ENCODE data around the gene ECSCR.
A peak's percentile ranks its signal among the peaks of the same experiment; 100 is the strongest.
"Not testable (repeated sequence)": the region's sequence is repeated elsewhere in the genome, so short reads cannot be mapped to it uniquely, and the experiment has no call there.

ECSCR gene

DNA sequence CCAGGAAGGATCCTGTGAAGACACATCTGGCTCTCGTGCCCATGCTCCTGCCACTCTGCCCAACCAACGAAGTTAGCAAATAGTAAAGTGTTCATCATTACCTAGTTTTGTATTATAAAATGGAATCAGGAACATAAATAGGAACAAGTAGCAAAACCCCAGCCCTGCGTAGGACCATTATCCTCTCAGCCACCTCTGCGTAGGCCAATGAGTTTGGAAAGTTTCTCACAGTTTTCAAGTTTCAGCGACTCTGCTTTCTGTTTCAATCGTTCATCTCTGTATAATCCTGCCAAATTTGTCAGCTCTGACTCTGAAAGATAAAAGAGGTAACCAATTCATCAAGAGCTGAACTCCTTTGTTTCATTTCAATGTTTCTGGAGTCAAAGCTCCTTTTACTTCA is 48.6 kb downstream of the ECSCR start:
- no peak for DNase-seq (ENCODE audit: low read depth)

DNA sequence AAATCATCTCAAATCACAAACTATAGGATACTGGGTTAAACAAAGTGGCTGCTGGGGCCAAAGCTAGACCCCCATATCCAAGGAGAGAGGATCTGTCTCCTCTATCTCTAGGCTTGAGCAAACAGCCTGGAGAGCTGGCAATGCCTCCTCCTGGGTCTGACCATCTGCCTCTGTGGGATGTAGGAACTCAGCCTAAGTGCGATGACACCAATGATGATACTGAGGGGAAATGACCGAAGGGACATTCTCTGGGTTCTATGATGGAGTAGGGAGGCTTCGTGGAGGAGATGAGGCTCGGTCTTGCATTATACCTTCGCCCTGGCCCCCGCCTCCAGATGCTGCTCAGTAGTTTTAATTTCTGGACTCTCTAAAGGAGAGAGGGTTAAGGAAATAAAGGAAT is 49.4 kb downstream of the ECSCR start:
- DNase-seq (ENCODE audit: low read depth), result no peak

- DNase-seq (ENCODE audit: low read depth), result no peak
Measured at GRCh38 chr5:139410993-139411828, 51.3 kb downstream of the ECSCR start.

GRCh38 chr5:139410121-139410992 is 52.2 kb downstream of the ECSCR start:
- no peak for DNase-seq (ENCODE audit: low read depth)

- not testable (repeated sequence) for DNase-seq (ENCODE audit: low read depth)
Measured at GRCh38 chr5:139409116-139409515, 53.4 kb downstream of the ECSCR start.

- DNase-seq (ENCODE audit: low read depth), result no peak
Measured at GRCh38 chr5:139408191-139408590, 54.4 kb downstream of the ECSCR start.

- no peak for DNase-seq (ENCODE audit: low read depth)
Measured at GRCh38 chr5:139407517-139407916, 55.0 kb downstream of the ECSCR start.

- DNase-seq (ENCODE audit: low read depth), result no peak
Measured at GRCh38 chr5:139406963-139407362, 55.6 kb downstream of the ECSCR start.

DNA sequence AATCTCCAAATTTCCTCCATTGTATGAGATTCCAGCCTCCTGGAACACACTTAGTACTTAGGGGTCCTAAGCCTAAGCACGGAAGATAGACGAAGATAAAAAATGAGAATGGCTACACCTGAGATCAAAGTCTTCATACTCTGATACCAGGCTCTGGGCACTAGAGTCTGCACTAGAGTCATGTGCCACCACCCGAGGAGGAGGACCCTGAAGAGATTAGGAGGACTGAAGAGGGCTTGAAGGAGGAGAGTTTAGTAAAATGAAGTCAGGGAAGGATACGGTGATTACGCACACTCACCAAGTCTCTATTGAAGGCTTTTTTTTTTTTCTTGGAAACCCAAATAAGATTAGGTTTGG is 58.1 kb downstream of the ECSCR start:
- no peak for DNase-seq (ENCODE audit: low read depth)

GRCh38 chr5:139403787-139404483 is 58.6 kb downstream of the ECSCR start, which contains the start of gene SPATA24:
Gene SPATA24, minus strand, starts transcription at chr5:139404089. Its CDS starts 29 bp downstream, at chr5:139404060.
- DNase-seq (ENCODE audit: low read depth), result peak; percentile 98

GRCh38 chr5:139403418-139403786 is 59.1 kb downstream of the ECSCR start:
- DNase-seq (ENCODE audit: low read depth), result no peak

- no peak for DNase-seq (ENCODE audit: low read depth)
Measured at GRCh38 chr5:139402561-139403158, 59.9 kb downstream of the ECSCR start.

DNA sequence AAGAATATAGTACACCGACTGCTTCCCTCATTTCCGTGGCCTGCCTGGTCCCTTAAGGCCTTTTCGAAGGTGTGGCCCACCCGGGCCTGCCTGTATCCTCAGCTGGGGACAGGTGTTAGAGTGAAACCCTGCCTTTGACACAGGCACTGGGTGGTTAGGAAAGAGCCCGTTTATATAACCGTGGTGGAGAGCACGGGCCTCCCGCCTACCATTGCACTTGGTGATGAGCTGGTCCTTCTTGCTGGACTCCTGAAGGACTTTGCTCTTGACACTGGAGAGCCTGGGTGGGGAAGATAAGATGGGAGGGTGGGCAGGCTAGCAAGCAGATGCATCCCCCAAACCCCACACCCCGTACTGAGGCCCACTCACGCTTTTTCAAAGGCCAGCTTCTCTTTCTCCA is 61.0 kb downstream of the ECSCR start:
- no peak for DNase-seq (ENCODE audit: low read depth)

DNA sequence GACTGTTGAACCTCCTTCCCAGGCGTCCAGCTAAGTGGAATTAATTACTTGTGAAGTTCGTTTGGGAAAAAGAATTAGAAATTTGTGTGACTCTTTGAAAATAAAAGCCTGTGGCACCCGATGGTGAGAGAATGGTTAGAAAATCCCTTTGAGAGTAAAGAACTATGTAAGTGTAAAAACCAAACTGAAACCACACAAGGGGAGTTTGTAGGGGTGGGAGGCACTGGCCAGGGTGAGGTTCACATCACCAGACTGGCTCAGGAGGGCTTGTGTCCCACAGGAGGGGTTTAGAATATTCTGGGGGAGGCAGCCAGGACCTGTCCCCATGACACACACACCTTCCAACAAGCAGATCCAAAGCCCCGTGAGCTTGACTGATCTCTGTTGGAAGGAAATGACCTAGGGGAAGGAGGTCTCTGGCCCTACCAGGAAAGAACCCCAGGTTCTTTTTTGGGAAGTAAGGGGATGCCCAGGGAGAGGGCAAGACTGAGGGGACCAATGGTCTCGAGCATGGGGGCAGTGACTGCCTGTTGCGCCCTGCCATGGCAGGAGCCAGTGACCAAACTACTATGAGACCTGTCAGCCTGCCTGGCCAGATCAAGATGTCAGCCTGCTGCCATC is 62.9 kb downstream of the ECSCR start:
- DNase-seq (ENCODE audit: low read depth), result no peak

Data from stimulated activated CD4-positive, alpha-beta T cell treated with anti-CD3 and anti-CD28 coated beads, Interleukin-2, amount 100 ng/mL, for 4 hours (primary cell).